ENCODE data around the gene GAMT. TPM values are rescaled to one million over a fixed set of nuclear protein-coding genes. Genes with fewer than 3 reads are reported as not detected.
A peak's percentile ranks its signal among the peaks of the same experiment; 100 is the strongest.

Gene GAMT
- total RNA-seq, 1 donor from 2014 or later = 21.7 TPM

DNA sequence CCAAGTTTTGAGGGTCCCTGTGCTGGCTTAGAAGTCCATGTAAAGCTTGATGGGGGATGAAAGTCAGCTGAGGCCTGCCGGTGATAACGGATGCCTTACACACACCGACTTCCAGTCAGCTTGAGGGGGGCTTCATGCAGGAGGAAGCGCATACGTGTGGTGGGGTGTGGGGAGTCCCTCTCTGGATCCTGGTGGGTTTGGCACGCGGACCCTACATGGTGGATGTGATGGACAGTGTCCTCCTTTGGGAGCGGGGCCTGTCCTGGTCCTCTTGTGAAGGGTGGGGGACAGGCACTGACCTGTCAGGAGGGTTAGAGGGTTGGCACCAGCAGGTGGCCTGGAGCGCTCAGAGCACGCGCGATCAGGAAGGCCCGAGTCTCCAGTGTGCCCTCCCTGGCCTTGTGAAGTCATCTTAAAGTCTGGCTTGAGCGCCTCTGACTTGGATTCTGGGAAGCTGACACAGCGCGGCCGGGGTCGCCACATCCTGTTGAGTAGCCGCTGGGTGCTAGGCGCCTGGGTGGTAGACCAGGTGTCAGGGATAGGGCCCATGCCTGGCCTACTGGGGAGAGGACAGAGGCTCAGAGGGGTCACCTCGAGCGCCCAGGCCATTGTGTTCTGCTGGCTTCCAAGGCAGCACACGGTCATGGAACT lies 8.9 kb upstream of the GAMT start:
- H3K4me3 Mint-ChIP-seq = peak overlapping the region; percentile 98
- H3K27me3 Mint-ChIP-seq (ENCODE audit: insufficient read depth) = no peaks in the 10 kb centered on the region
- H3K9me3 Mint-ChIP-seq = no peaks in the 10 kb centered on the region
- H3K27ac Mint-ChIP-seq = peak overlapping the region; percentile 70
- H3K36me3 Mint-ChIP-seq (ENCODE audit: low read depth) = peaks cover 18% of the 10 kb centered on the region
- intact Hi-C loops (cut with micrococcal nuclease) = no loop called here
- peaks cover 39% of the 10 kb centered on the region for H3K4me1 Mint-ChIP-seq (ENCODE audit: low read depth)
- no peak for DNase-seq (ENCODE audit: low spot score)

DNA sequence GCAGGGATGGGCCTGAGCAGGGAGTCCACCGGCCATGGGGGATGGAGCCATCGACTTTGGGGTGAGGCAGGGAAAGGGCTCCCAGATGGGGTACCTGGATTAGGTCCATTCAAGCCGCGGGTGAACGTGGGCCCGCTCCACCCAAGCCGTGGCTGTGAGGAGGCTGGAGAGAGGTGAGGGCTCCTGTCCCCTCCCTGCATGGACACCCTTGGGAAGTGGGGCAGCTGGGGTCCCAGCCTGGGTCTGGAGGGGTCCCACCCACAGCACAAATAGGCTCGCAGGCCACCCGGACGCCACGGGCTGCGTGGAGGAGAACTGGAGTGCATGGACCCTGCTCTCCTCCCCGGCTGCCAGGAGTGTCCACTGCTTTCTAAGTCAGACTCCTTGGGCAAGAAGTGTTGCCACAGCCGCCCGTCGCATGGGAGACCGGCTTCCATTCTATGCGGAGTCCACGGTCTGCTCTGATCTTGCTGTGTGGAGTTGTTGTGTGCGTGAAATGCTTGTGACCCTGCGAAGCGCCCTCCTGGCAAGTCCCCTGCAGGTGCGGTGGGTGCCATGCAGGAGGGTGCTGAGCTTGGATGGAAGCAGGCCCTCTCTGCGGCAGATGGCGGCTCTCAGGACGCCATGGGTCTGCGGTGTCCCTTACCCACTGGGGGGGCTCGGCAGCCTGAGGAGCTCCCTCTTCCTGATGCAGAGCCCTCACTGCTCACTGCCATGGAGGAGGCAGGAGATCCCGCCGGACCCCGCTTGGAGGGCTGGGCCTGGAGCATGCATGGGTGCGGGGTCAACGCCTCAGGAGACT lies 8.1 kb upstream of the GAMT start:
- Mint-ChIP-seq H3K4me1 (ENCODE audit: low read depth) (peaks cover 33% of the 10 kb centered on the region), H3K27me3 (ENCODE audit: insufficient read depth) (no peaks in the 10 kb centered on the region), H3K9me3 (no peaks in the 10 kb centered on the region), H3K36me3 (ENCODE audit: low read depth) (peaks cover 14% of the 10 kb centered on the region), H3K4me3 (peak overlapping the region; percentile 98), H3K27ac (peak overlapping the region; percentile 98)
- DNase-seq (ENCODE audit: low spot score) = no peak
- intact Hi-C loops (cut with micrococcal nuclease) = loop anchor here (5.0 kb wide), 2 partner anchors 453 to 1373 kb away; partner anchors contain the start of genes KLF16 and SGTA

DNA sequence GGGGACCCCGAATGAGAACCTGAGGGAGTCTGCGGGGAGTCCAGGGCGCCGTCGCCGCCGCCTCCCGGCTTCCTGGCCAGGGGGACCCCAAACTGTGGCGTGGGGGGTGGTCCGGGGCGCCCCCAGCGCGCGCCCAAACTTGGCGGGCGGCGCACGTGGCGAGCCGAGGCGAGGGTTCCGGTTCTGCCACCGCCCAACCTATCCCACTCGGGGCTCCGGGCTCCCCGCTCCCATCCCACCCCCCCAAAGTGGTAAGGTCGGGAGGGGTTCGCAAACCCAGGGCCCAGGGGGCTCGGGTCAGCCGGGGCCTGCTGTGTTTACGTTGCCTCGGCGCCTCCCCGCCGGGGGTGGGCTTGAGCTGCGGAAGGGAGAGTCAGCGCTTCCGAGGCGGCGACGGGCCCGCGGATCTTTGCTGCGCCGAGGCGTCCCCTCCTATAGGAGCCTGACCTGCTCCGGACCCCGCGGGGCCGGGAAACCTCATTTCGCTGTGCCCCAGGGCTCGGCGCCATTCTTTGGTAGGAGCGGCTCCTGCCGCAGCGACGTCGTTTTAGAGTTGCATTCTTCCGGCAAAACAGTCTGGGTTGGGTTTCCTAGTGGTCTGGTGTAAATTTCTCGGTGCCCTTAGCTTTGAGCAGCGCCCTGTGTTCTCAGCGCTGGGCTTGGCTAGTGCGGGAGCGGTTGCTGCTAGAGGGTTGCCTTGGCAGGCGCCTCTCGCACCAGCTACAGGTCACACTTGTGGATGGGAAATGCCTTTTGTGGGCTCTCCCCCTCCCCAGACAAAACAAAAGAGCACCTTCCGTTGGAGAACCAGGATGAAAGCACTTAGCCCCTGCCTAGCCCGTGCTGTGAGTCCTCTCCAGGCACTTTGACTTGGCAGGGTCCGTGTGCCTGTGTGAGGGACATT lies 7.2 kb upstream of the GAMT start:
- Mint-ChIP-seq H3K27ac (peak overlapping the region; percentile 98), H3K36me3 (ENCODE audit: low read depth) (peaks cover 14% of the 10 kb centered on the region), H3K4me1 (ENCODE audit: low read depth) (peaks cover 31% of the 10 kb centered on the region), H3K27me3 (ENCODE audit: insufficient read depth) (peaks cover 3% of the 10 kb centered on the region), H3K9me3 (no peaks in the 10 kb centered on the region), H3K4me3 (peak overlapping the region; percentile 98)
- peak; percentile 49 for DNase-seq (ENCODE audit: low spot score)
- intact Hi-C loops (cut with micrococcal nuclease) = loop anchor here (5.0 kb wide), 2 partner anchors 454 to 1374 kb away; partner anchors contain the start of genes KLF16 and SGTA

DNA sequence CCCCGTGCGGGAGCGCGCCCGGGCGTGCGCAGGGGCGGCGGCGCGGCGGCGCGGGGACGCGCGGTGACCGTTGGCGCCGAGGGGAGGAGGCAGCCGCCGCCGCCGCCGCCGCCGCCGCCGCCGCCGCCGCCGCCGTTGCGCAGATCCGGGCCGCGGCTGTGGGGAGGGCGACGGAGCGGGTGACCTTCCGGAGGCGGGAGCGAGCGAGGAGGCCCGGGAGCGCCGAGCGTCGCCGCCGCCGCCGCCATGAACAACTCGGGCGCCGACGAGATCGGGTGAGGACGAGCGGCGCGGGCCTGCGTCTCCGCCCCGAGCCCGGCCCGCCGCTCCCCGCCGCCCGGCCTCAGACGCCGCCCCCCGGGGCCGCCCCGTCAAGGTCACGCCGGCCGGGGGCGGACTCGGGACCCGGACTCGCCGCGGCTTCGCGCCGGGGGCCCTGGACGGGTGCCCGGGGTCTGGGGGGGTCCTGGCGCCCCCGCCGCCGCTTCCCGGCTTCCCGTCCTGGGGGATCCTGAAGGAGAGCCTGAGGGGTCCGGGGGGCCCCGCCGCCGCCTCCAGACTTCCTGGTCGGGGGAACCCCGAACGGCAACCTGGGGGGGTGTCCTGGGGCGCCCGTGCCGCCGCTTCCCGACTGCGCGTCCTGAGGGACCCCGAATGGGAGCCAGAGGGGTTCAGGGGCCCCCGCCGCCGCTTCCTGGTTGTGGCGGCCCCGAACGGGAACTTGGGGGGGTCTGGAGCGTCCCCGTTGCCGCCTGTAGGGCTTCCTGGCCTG lies 6.4 kb upstream of the GAMT start, which contains the start of gene DAZAP1:
DAZAP1 (plus strand) TSS at position 59 of the 772 bp plus-strand sequence; CDS start at position 247, 188 bp downstream.
- H3K4me3 Mint-ChIP-seq = peak within 1 kb of the TSS; percentile 98
- H3K4me1 Mint-ChIP-seq (ENCODE audit: low read depth) = peaks cover 31% of the 10 kb centered on the region
- no peaks in the 10 kb centered on the region for H3K9me3 Mint-ChIP-seq
- intact Hi-C loops (cut with micrococcal nuclease) = loop anchor here (1.0 to 5.0 kb wide), 8 partner anchors 24 to 1375 kb away; partner anchors contain the start of genes FAM174C, KLF16, NDUFS7 and PCSK4
- H3K27me3 Mint-ChIP-seq (ENCODE audit: insufficient read depth) = peaks cover 6% of the 10 kb centered on the region
- DNase-seq (ENCODE audit: low spot score) = no peak
- peaks cover 14% of the 10 kb centered on the region for H3K36me3 Mint-ChIP-seq (ENCODE audit: low read depth)
- H3K27ac Mint-ChIP-seq = peak within 1 kb of the TSS; percentile 83

DNA sequence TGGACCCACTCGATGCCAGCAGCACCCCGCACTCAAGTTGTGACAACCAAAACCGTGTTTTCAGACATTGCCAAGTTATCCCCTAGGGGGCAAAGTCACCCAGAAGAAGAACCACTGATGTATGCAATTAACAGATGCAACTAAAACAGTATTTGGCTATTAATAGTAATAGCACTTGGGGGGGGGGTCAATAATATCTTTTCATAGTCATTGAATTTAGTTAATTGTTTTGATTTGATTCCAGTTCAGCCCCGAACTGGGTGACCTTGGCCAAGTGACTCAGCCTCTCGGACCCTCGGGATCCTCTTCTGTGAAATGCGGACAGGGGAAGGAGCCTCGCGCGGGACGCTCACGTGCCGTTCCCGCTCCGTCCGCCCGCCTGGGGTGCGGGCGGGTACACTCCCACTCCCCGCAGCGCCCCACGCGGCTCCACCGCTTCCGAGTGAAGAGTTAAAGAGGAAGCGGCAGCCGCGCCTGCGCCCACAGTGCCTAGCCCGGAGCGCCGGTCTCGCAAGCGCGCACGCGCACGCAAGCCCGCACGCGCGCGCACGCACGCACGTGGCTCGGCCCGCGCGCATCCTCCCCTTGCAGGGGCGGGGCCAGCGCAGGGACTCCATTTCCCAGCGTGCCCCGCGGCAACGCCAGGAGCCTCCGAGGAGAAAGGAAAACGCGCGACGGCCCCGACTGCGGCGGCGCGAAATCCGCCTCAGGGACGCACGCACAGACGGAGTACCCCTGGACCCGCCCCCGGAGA lies 5.6 kb upstream of the GAMT start:
- H3K27ac Mint-ChIP-seq = peak overlapping the region; percentile 83
- peaks cover 7% of the 10 kb centered on the region for H3K27me3 Mint-ChIP-seq (ENCODE audit: insufficient read depth)
- peaks cover 14% of the 10 kb centered on the region for H3K36me3 Mint-ChIP-seq (ENCODE audit: low read depth)
- intact Hi-C loops (cut with micrococcal nuclease) = loop anchor here (1.0 to 5.0 kb wide), 8 partner anchors 24 to 1375 kb away; partner anchors contain the start of genes FAM174C, KLF16, NDUFS7 and PCSK4
- no peaks in the 10 kb centered on the region for H3K9me3 Mint-ChIP-seq
- DNase-seq (ENCODE audit: low spot score) = peak; percentile 100
- H3K4me3 Mint-ChIP-seq = peak overlapping the region; percentile 76
- H3K4me1 Mint-ChIP-seq (ENCODE audit: low read depth) = peaks cover 33% of the 10 kb centered on the region

DNA sequence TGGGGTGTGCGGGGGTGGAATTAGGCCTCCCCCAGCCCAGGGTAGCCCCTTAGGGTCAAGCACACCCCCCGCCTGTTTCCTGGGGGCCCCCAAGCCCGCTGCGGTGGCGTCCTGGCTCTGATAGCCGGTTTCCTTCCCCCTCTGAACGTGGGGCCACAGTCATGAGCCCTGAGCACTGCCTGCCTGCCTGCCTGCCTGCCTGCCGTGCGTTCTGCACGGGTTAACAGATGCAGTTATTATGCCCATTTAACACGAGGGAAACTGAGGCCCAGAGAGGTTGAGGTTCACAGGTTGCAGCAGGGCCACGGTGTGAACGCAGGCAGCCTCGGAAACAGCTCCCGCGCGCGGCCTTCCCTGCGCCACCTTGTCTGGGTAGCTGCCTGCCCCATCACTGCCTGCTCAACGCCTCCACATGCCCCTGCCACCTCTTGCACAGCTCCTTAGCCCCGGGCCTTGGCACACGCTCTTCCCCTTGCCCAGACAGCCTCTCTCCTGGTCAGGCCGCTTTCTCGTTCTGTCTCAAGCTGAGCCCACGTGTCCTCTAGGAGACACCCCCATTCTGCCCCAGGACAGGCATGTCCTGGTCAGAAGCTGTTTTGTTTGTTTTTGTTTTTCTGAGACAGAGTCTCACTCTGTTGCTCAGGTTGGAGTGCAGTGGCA lies 1.2 kb upstream of the GAMT start:
- no peak overlapping the region for H3K27ac Mint-ChIP-seq
- intact Hi-C loops (cut with micrococcal nuclease) = no loop called here
- peak overlapping the region; percentile 76 for H3K4me3 Mint-ChIP-seq
- peaks cover 10% of the 10 kb centered on the region for H3K4me1 Mint-ChIP-seq (ENCODE audit: low read depth)
- no peak for DNase-seq (ENCODE audit: low spot score)
- H3K27me3 Mint-ChIP-seq (ENCODE audit: insufficient read depth) = peaks cover 7% of the 10 kb centered on the region
- no peaks in the 10 kb centered on the region for H3K36me3 Mint-ChIP-seq (ENCODE audit: low read depth)
- H3K9me3 Mint-ChIP-seq = no peaks in the 10 kb centered on the region

DNA sequence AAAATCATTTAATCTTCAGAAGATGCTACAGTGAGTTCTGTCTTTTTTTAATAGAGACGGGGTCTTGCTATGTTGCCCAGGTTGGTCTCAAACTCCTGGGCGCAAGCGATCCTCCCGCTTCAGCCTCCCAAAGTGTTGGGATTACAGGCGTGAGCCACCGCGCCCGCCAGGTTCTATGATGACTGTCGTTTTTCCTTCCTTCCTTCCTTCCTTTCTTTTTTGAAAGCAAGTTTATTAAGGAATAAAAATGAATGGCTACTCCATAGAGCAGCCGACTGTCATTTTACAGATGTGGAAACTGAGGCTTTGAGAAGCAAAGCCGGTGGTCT lies 511 bp upstream of the GAMT start:
- H3K27me3 Mint-ChIP-seq (ENCODE audit: insufficient read depth) = peaks cover 7% of the 10 kb centered on the region
- H3K36me3 Mint-ChIP-seq (ENCODE audit: low read depth) = no peaks in the 10 kb centered on the region
- H3K4me1 Mint-ChIP-seq (ENCODE audit: low read depth) = peaks cover 10% of the 10 kb centered on the region
- H3K4me3 Mint-ChIP-seq = peak overlapping the region; percentile 51
- no peak for DNase-seq (ENCODE audit: low spot score)
- intact Hi-C loops (cut with micrococcal nuclease) = no loop called here
- H3K27ac Mint-ChIP-seq = no peak overlapping the region
- H3K9me3 Mint-ChIP-seq = no peaks in the 10 kb centered on the region

DNA sequence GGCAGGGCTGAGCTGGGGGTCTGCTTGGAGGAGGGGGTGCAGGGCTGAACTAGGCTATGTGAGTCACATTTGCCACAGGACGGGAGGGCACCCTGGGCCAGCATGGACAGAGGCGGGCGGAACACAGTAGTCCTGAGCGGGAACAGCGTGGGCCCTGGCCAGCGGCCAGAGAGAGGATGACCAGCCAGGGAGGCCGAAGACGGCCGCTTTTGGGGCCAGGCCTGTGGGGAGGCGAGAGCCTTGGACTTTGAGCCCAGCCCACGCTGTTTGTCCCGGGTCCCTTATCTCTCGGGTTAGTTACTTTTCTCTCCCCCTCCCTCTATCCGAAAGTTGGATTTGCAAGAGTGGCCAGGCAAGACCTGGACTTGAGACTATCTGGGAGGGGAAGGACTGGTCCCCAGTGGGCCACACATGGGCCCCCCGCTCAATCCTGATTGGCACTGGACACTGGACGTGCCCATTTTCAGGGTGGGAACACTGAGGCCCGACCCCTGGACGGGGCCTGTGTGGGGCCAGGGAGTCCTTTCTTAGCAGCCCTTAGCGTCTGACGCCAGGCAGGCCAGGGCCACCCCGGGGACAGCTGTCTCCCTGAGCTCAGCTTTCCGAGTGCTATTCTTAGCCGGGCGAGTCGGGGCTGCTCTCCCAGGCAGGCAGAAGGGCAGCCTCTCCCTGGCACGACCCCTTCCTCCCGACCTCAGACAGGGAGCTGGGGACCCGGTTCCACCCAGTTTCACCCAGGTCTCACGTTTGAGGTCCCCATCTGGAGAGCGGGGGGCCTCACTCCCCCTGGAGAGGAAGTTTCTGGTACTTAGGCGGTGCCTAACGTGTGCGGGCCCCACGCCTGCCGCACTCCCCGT lies 833 bp downstream of the GAMT start:
- intact Hi-C loops (cut with micrococcal nuclease) = no loop called here
- no peaks in the 10 kb centered on the region for H3K36me3 Mint-ChIP-seq (ENCODE audit: low read depth)
- H3K27me3 Mint-ChIP-seq (ENCODE audit: insufficient read depth) = peaks cover 7% of the 10 kb centered on the region
- H3K9me3 Mint-ChIP-seq = no peaks in the 10 kb centered on the region
- no peak overlapping the region for H3K27ac Mint-ChIP-seq
- peak overlapping the region; percentile 73 for H3K4me3 Mint-ChIP-seq
- H3K4me1 Mint-ChIP-seq (ENCODE audit: low read depth) = peaks cover 5% of the 10 kb centered on the region
- DNase-seq (ENCODE audit: low spot score) = no peak

DNA sequence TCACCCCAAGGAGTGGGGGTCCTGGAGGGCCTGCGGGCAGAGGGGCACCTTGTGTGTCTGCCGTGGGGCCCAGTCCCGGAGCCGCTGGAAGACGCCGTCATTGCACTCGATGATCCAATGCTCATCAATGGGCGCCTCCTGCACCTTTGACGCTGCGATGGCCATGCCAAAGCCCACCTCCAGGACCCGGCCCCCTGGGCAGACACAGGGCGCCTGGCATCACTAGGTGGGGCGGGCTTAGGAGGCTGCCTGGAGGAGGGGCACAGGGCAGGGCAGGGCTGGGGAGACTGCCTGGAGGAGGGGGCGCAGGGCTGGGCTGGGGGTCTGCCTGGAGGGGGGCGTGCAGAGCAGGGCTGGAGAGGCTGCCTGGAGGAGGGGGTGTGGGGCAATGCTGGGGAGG lies 1.6 kb downstream of the GAMT start:
- no peak overlapping the region for H3K4me3 Mint-ChIP-seq
- H3K27ac Mint-ChIP-seq = no peak overlapping the region
- H3K27me3 Mint-ChIP-seq (ENCODE audit: insufficient read depth) = peaks cover 7% of the 10 kb centered on the region
- H3K36me3 Mint-ChIP-seq (ENCODE audit: low read depth) = no peaks in the 10 kb centered on the region
- peaks cover 5% of the 10 kb centered on the region for H3K4me1 Mint-ChIP-seq (ENCODE audit: low read depth)
- no peaks in the 10 kb centered on the region for H3K9me3 Mint-ChIP-seq
- intact Hi-C loops (cut with micrococcal nuclease) = no loop called here
- no peak for DNase-seq (ENCODE audit: low spot score)

DNA sequence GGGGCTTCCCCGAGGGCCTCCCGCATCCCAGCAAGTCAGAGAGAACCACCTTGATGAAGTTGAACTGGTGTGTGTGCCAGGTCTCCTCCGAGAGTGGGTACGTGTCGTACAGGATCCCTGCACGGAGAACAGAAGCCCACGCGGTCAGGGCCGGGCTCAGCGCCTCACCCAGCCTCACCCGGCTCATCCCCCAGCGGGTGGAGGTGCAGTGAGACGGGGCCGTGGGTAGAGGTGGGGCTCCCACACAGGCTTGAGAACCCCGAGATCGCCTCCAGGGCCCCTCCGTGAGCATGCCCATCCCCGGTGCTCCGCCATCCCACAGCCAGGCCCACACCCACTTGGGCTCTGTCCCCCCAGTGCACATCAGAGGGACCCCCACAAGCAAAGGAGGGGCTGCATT lies 2.3 kb downstream of the GAMT start:
- H3K36me3 Mint-ChIP-seq (ENCODE audit: low read depth) = no peaks in the 10 kb centered on the region
- intact Hi-C loops (cut with micrococcal nuclease) = no loop called here
- no peak for DNase-seq (ENCODE audit: low spot score)
- no peaks in the 10 kb centered on the region for H3K9me3 Mint-ChIP-seq
- H3K4me1 Mint-ChIP-seq (ENCODE audit: low read depth) = peaks cover 5% of the 10 kb centered on the region
- H3K27me3 Mint-ChIP-seq (ENCODE audit: insufficient read depth) = peaks cover 7% of the 10 kb centered on the region
- peak overlapping the region; percentile 60 for H3K4me3 Mint-ChIP-seq
- H3K27ac Mint-ChIP-seq = no peak overlapping the region

Measured in activated T-helper 1 cell treated with anti-CD3 and anti-CD28 coated beads, Interleukin-12 subunit alpha, Interleukin-12 subunit beta, Interleukin-2, Interleukin-4 antibody, amounts not matched to agents 30 ng/mL and 10 ng/mL and 1 ng/mL, durations not matched to agents 14 hours and 24 hours and 36 hours (primary cell).